Activated naive CD4-positive, alpha-beta T cell treated with anti-CD3 and anti-CD28 coated beads, Interleukin-2, amount 50 U/mL, for 24 hours (primary cell): Measurements from ENCODE around the gene SGCA.
A peak's percentile ranks its signal among the peaks of the same experiment; 100 is the strongest.

Experiments
- H3K27ac Mint-ChIP-seq: one replicate; pipeline ENCODE4 v1.8.0; 2021; ENCODE audit warnings: mild to moderate bottlenecking, mixed read lengths
- H3K27me3 Mint-ChIP-seq: one replicate; pipeline ENCODE4 v1.8.0; 2021; ENCODE audit warnings: mixed read lengths
- H3K36me3 Mint-ChIP-seq: one replicate; pipeline ENCODE4 v1.8.0; 2021; ENCODE audit warnings: mixed read lengths
- H3K4me1 Mint-ChIP-seq: one replicate; pipeline ENCODE4 v1.8.0; 2021; ENCODE audit warnings: mixed read lengths
- H3K4me3 Mint-ChIP-seq: one replicate; pipeline ENCODE4 v1.8.0; 2021; ENCODE audit warnings: mild to moderate bottlenecking, mixed read lengths
- H3K9me3 Mint-ChIP-seq: one replicate; pipeline ENCODE4 v1.8.0; 2021; ENCODE audit warnings: mixed read lengths

Gene SGCA

DNA sequence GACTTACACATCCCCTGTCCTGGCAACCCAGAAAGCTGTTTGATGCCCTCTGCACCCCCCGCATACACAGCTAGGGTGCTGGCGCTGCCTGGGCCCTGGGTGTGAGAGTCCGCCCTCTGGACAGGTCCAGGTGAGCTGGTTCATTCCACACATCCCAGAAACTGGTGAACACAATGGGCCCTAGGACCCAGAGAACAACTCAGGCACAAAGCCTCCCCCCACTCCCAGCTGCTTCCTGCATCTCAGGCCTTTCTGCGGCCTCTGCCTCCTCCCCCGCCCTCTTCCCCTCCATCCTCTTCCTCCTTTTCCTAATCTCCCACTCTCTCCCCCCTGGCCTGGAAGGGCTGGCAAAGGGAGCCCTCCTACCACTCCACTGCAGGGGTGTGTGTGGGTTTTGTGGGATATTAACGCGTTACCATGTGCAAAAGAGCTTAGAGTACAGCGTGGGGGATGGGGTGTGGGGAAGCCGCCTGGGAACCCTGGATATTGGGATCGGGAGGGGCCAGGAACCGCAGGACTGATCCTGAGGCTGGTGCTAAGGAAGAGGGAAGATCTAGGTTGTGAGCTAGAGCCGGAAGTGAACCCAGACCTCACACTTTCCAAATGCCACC lies 13.8 kb upstream of the SGCA start:
- no peaks in the 10 kb centered on the region for H3K36me3 Mint-ChIP-seq
- H3K4me3 Mint-ChIP-seq: peak overlapping the region; percentile 85
- peak overlapping the region; percentile 88 for H3K27ac Mint-ChIP-seq
- H3K9me3 Mint-ChIP-seq: no peaks in the 10 kb centered on the region
- peaks cover 37% of the 10 kb centered on the region for H3K4me1 Mint-ChIP-seq
- H3K27me3 Mint-ChIP-seq: no peaks in the 10 kb centered on the region

DNA sequence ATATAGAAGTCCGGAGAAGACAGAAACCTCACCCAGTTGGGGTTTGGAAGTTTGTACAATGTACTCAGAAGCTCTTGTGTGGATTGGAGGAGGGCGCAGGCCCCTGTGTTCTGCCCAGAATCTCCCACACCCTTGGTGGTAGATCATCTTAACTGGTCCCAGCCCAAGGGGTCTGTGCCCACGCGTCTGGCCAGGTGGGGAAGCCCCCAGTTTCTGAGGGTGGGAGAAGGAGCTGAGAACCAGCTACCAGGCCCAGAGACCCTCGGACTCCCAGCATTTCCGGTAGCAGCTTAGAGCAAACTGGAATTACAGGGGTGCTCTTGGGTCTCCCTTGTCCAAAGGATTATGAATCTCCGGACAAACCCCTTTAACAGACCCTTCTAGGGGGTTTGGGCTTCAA lies 13.1 kb upstream of the SGCA start:
- Mint-ChIP-seq H3K27ac (no peak overlapping the region), H3K4me3 (no peak overlapping the region), H3K9me3 (no peaks in the 10 kb centered on the region), H3K36me3 (no peaks in the 10 kb centered on the region), H3K27me3 (no peaks in the 10 kb centered on the region), H3K4me1 (peaks cover 32% of the 10 kb centered on the region)

DNA sequence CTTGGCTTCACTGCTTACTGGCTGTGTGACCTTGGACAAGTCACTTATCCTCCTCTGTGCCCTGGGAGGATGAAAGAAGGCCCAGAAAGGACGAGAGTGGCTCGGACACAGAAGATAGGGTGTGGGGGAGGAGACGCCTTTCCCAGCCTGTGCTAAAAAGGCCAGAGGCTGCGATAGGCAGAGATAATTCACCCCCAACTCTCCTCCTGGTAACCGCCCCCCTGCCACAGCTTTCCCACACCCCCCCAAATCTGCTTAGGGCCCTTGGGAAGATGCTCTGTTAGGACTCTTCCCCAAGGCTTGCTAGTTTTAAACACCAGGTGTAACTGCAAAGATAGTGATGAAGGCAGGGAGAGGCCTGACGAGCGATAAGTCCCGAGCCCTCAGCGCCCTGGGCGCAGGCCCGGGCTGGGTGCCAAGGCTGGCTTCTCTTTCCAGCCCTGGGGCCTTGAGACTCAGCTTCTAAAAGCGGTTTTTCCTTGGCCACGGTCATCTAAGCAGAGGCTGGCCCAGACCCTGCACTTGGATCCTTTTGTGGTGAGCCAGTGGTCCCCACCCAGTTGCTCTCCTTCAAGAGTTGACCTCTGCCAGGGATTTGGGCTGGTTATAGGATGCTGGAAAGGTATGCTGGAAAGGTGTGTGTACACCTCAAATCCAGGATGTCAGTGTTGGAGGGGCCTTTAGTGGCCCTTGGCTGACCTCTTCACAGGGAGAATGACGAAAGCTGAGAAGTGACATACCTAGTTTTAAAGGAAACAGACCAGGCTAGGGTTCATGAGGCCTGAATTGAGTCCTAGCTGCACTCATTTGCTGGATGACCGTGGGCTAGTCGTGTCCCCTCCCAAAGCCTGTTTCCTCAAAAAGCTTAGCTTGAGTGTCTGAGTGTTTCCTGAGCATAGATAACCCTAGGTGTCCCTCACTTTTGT lies 11.9 kb upstream of the SGCA start:
- Mint-ChIP-seq H3K9me3 (no peaks in the 10 kb centered on the region), H3K27me3 (no peaks in the 10 kb centered on the region), H3K27ac (no peak overlapping the region), H3K36me3 (no peaks in the 10 kb centered on the region), H3K4me3 (no peak overlapping the region), H3K4me1 (peaks cover 33% of the 10 kb centered on the region)

DNA sequence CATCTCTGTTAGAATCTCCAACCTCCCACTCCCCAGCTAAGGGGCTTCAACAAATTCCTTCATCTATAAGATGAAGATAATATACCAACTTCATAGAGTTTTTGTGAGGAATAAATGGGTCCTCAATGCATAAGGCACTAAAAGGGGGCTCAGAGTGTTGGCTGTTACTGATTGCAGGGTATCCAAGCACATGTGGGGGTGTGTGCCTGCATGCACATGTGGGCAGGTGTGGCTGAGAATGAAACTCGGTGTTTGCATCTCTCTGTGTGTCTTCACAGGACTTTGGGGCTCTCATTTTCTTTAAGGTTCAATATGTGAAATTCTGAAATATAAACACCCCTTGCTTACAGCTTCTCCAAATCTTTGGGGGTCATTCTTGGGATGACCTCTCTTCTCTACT lies 11.2 kb upstream of the SGCA start:
- peaks cover 33% of the 10 kb centered on the region for H3K4me1 Mint-ChIP-seq
- peak overlapping the region; percentile 23 for H3K27ac Mint-ChIP-seq
- H3K36me3 Mint-ChIP-seq: no peaks in the 10 kb centered on the region
- H3K27me3 Mint-ChIP-seq: no peaks in the 10 kb centered on the region
- H3K9me3 Mint-ChIP-seq: no peaks in the 10 kb centered on the region
- no peak overlapping the region for H3K4me3 Mint-ChIP-seq

DNA sequence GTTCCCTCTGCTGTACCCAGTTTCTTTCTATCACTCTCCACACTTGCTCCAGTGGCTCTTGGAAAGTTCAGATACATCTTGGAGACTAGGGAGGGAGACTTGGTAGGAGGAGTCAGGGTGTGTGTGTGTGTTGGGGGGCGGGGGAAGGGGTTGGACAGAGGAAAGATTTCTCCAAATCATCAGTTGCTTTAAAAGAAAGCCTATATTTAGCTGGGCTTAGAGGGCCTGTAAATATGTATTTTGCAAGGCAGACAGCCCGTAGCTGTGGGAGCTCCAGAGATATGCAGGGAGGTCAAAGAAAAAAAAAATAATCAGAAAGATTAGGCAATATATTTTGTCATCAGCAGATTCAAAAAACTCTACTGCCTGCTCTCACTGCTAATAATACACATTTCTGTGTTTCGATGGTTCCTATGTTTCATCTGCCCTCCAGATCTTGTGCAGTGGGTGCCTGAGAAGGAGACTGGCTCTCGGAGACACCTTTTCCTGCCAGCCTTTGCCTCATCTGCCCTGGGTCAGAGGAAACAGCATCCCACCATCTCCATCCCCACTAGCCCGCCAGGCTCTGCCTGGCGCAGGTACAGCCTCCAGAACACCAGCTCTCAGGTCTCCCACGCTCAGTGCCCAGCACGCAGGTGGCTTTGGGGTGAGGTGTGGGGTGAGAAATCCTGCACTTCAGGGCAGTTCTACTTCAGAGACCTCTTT lies 10.5 kb upstream of the SGCA start:
- Mint-ChIP-seq H3K36me3 (no peaks in the 10 kb centered on the region), H3K4me3 (no peak overlapping the region), H3K4me1 (peaks cover 33% of the 10 kb centered on the region), H3K27ac (peak overlapping the region; percentile 23), H3K9me3 (no peaks in the 10 kb centered on the region), H3K27me3 (no peaks in the 10 kb centered on the region)

DNA sequence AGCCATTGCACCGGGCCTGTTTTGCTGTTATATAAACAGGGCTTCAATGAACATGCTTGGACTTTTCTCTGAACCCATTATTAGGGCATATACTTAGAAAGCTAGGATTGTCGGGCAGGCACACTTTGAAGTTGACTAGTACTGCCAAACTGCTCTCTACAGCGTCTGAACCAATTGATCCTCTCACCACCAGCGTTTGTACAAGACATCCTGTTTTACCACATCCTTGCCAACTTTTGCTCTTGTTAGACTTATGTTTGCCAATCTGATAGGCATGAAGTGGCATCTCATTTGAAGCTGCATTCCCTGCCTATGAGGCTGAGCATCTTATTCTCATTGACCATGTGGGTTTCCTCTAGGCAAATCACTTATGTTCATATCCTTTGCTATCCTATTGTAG lies 7.9 kb upstream of the SGCA start:
- H3K4me1 Mint-ChIP-seq: peaks cover 45% of the 10 kb centered on the region
- no peak overlapping the region for H3K4me3 Mint-ChIP-seq
- H3K27ac Mint-ChIP-seq: no peak overlapping the region

DNA sequence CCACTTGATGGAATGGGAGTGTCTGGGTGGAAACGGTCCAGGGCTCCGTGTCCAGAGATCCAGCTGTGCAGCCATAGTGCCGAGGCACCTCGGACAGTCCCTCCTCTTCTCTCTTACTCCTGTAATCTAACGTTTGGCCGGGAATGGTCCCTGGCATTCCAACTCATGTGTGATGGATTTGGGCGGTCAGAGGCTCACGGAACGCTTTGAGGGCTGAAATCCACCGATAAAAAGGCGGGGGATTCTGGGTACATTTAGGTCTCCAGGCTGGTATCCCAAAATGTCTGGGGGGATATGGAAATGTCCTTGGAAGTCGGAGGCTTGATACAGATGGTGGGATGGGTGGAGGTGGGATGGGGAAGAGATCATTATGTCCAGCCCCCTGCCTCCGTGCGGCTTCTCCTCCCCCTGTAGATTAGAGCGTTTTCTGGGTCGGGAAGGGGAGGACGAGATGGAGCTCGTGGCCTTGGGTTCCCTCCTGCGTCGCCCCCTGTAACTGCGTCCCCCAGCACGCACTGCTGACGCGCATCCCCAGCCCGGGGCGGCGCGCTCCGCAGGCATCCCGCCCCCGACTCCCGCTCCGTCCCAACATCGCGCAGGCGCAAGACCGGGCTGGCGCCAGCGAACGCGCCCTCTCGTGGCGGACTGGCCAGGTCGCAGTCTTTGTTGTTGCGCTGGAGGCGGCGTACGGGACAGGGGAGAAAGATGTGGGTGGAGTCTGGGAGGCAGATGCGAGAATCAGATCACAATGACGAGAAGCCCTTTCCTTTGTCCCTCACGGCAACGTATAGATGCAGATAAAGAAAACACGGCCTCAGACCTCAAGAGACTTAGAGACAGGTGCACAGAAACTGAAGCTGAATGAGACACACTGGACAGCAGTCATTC lies 4.5 kb upstream of the SGCA start:
- H3K27me3 Mint-ChIP-seq: no peaks in the 10 kb centered on the region
- peak overlapping the region; percentile 89 for H3K27ac Mint-ChIP-seq
- H3K9me3 Mint-ChIP-seq: no peaks in the 10 kb centered on the region
- H3K4me3 Mint-ChIP-seq: peak overlapping the region; percentile 80
- H3K36me3 Mint-ChIP-seq: no peaks in the 10 kb centered on the region
- H3K4me1 Mint-ChIP-seq: peaks cover 38% of the 10 kb centered on the region

More for the DNA sequence above, 7.9 kb upstream of the SGCA start:
- Mint-ChIP-seq H3K36me3 (no peaks in the 10 kb centered on the region), H3K27me3 (no peaks in the 10 kb centered on the region), H3K9me3 (no peaks in the 10 kb centered on the region)

DNA sequence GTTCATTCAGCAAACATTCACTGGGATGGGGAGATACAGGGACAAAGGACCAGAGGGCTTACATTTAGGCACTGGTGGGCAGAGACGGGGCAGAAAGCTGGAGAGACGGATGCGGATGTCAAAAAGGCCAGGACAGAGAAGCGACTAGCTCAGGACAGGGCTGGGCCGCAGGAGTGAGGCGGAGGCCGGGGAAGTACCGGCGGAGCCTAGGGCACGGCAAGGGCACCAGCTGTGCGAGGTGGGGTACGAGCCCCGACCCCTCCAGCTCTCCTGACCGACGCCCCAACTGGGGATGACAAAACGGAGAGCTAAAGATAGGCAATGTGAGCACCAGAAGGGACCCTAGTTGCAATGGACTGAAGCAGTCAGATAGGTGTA lies 3.9 kb upstream of the SGCA start:
- no peaks in the 10 kb centered on the region for H3K27me3 Mint-ChIP-seq
- peak overlapping the region; percentile 80 for H3K4me3 Mint-ChIP-seq

DNA sequence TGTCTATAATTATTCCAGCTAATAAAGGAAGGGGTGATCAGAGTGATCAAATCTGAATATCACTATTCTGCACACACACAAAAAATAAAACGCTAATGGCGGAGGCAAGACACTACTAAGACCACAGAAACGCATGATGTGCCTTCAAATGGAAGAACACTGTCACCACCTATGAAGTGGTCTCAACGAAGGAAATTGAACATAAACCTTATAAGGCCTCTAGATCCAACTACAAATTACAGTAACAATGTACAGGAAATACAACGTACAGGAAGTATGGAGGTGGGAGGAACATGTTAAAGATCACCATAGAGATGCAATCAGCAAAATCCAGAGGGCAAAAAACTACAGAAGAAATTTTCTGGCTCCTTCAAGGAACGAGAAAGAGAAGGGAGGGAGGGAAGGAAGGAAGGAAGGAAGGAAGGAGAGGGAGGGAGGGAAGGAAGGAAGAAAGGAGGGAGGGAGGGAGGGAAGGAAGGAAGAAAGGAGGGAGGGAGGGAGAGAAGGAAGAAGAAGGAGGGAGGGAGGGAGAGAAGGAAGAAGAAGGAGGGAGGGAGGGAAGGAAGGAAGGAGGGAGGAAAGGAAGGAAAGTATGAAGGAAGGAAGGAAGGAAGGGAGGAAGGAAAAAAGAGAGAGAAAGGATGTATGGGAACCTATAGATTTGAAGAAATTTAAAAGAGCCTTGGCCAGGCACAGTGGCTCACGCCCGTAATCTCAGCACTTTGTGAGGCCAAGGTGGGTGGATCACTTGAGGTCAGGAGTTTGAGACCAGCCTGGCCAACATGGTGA lies 3.1 kb upstream of the SGCA start:
- H3K9me3 Mint-ChIP-seq: no peaks in the 10 kb centered on the region
- no peaks in the 10 kb centered on the region for H3K27me3 Mint-ChIP-seq
- peak overlapping the region; percentile 80 for H3K4me3 Mint-ChIP-seq
- H3K4me1 Mint-ChIP-seq: peaks cover 38% of the 10 kb centered on the region
- H3K27ac Mint-ChIP-seq: peak overlapping the region; percentile 66
- H3K36me3 Mint-ChIP-seq: no peaks in the 10 kb centered on the region

More for the DNA sequence above, 3.9 kb upstream of the SGCA start:
- Mint-ChIP-seq H3K36me3 (no peaks in the 10 kb centered on the region), H3K27ac (peak overlapping the region; percentile 89), H3K4me1 (peaks cover 38% of the 10 kb centered on the region), H3K9me3 (no peaks in the 10 kb centered on the region)

DNA sequence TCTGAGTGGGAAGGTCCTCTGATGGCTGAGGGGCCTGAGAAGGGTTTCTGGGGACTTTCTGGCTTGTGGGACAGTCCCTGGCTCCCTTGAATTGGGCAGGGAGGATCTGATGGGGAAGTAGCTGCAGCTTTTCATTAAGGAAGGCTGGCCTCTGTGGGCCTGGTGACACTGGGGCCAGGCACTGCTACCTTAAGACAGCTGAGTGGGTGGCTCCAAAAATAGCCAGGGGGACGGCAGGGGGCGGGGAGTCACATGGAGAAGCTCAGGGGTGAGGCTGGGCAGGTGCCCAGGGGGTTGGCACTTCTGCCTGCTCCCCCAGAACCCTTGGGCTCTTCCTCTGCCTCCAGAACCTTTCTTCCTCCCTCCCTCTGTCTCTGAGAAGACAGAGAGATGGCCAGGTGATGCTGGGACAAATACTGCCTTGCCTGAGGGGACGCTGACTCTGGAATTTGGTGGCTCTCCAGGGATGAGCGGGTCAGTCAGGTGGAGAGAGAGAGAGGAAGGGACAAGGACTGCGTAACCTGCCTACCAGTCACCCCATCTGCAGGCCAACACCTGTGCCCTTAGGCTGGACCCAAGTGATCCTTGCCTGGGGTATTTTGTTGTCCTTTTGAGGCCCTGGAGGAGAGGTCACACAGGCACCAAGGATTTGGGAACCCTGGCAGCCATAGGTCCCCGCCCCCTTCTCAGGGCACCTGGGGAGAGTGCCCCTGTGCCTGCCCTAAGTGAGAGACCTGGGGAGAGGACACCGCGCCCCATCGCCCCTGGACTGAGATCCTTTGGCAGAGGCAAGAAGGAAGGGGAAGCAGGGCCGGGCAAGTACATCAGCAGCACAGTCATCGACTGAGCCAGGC lies 1.7 kb upstream of the SGCA start:
- H3K27ac Mint-ChIP-seq: no peak overlapping the region
- H3K27me3 Mint-ChIP-seq: no peaks in the 10 kb centered on the region
- H3K4me1 Mint-ChIP-seq: peaks cover 35% of the 10 kb centered on the region
- no peak overlapping the region for H3K4me3 Mint-ChIP-seq
- H3K36me3 Mint-ChIP-seq: no peaks in the 10 kb centered on the region
- no peaks in the 10 kb centered on the region for H3K9me3 Mint-ChIP-seq

DNA sequence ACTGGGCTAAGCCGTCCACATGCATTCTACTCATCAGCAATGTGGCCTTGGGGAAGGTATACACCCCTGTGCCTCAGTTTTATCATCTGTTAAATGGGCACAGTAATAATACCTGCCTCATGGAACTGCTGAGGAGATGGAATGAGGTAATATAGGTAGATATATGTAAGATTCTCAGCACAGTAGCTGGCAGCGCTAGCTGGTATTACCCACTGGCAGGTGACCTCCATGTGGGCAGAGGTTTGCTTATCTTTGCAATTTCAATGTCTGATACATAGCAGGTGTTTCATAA lies 1.2 kb upstream of the SGCA start:
- H3K4me1 Mint-ChIP-seq: peaks cover 39% of the 10 kb centered on the region
- no peaks in the 10 kb centered on the region for H3K9me3 Mint-ChIP-seq
- H3K27ac Mint-ChIP-seq: no peak overlapping the region
- no peaks in the 10 kb centered on the region for H3K36me3 Mint-ChIP-seq
- H3K27me3 Mint-ChIP-seq: no peaks in the 10 kb centered on the region
- H3K4me3 Mint-ChIP-seq: no peak overlapping the region

DNA sequence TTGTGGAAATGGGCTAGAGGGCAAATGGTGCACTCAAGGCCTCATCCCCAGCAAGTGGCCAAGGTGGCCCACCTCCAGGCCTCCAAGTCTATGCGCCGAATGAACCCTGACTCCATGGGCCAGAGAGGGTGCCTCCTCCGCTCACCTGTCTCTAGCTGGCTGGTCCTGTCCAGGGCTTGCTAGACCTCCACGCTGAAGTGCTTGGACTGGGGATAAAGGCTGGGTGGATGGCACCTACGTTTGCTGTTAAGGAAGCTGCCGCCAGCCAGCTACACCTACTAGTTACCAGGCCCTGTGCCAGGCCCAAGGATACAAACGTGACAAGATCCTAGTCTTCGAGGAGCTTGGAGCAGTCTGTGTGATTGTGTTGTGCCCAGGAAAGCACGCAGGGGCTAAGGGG lies 739 bp upstream of the SGCA start:
- H3K36me3 Mint-ChIP-seq: no peaks in the 10 kb centered on the region
- H3K27me3 Mint-ChIP-seq: no peaks in the 10 kb centered on the region
- peak overlapping the region; percentile 26 for H3K27ac Mint-ChIP-seq
- H3K4me1 Mint-ChIP-seq: peaks cover 39% of the 10 kb centered on the region
- no peaks in the 10 kb centered on the region for H3K9me3 Mint-ChIP-seq
- no peak overlapping the region for H3K4me3 Mint-ChIP-seq

DNA sequence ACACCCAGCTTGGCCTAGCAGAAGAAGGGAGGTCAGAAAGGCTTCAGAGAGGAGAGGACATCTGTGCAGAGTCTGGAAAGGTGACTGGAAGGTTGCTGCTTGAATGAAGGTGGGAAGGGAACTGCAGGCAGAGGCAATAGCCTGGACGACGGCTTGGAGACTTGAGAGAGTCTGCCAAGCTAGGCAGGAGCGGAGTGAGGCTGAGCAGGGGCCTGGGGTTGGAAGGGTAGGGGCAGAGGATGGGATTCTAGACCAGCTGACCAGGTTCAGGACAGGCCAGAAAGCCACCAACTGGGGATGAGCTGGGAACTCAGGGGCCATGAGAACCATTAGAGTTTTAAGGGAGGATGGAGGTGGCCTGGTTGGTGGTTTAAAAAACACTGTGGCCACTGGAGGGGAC lies 339 bp upstream of the SGCA start:
- Mint-ChIP-seq H3K36me3 (no peaks in the 10 kb centered on the region), H3K4me1 (peaks cover 39% of the 10 kb centered on the region), H3K9me3 (no peaks in the 10 kb centered on the region), H3K27me3 (no peaks in the 10 kb centered on the region), H3K4me3 (no peak overlapping the region), H3K27ac (peak overlapping the region; percentile 26)

DNA sequence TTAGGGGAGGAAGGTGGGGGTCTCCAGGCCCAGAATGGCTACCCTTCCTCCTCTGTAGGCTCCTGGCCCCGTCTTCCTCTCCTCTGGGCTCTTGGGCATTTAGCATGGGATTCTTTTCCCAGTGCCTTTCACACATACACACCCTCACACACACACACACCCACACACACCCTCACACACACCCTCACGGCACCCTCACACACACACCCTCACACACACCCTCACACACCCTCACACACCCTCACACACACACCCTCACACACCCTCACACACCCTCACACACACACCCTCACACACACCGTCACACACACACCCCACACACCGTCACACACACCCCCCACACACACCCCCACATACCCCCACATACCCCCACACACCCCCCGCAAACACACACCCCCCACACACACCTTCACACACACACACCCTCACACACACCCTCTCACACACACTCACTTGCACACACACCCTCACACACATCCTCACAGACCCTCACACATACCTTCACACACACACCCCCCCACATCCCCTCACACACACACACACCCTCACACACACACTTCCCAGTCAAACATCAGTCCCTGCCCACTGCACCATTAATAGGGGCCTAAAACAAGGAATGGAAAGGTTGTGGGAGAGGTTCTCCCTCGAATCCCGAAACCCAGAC lies 845 bp downstream of the SGCA start:
- Mint-ChIP-seq H3K36me3 (no peaks in the 10 kb centered on the region), H3K4me1 (peaks cover 32% of the 10 kb centered on the region), H3K27me3 (no peaks in the 10 kb centered on the region), H3K27ac (no peak overlapping the region), H3K9me3 (no peaks in the 10 kb centered on the region), H3K4me3 (no peak overlapping the region)
